ENCODE measurements around the gene PUS1.
"Not testable (repeated sequence)": the region's sequence is repeated elsewhere in the genome, so short reads cannot be mapped to it uniquely, and the experiment has no call there.

Gene PUS1

GRCh38 chr12:131928711-131929580 lies at the start of gene PUS1:
Gene PUS1, plus strand, starts transcription at chr12:131929276. Its CDS starts 447 bp downstream, at chr12:131929723.
- DNase-seq (ENCODE audit: low spot score), result peak; percentile 95

GRCh38 chr12:131882804-131883520 lies 46.1 kb upstream of the PUS1 start:
- no peak for DNase-seq (ENCODE audit: low spot score)

- DNase-seq (ENCODE audit: low spot score), result no peak
These were observed 45.6 kb upstream of the PUS1 start for GRCh38 chr12:131883521-131883900.

GRCh38 chr12:131885076-131885475 lies 44.0 kb upstream of the PUS1 start:
- DNase-seq (ENCODE audit: low spot score), result not testable (repeated sequence)

- DNase-seq (ENCODE audit: low spot score), result no peak
These were observed 43.5 kb upstream of the PUS1 start for GRCh38 chr12:131885543-131886057.

GRCh38 chr12:131891722-131892121 lies 37.4 kb upstream of the PUS1 start:
- DNase-seq (ENCODE audit: low spot score), result not testable (repeated sequence)

- no peak for DNase-seq (ENCODE audit: low spot score)
These were observed 36.1 kb upstream of the PUS1 start for GRCh38 chr12:131892711-131893604.

GRCh38 chr12:131893605-131894312 lies 35.3 kb upstream of the PUS1 start:
- DNase-seq (ENCODE audit: low spot score), result no peak

- peak; percentile 91 for DNase-seq (ENCODE audit: low spot score)
These were observed 34.7 kb upstream of the PUS1 start, which contains the start of gene ULK1 for GRCh38 chr12:131894313-131894860. Gene ULK1, plus strand, starts transcription at chr12:131894622. Its CDS starts 380 bp downstream, at chr12:131895002.

- no peak for DNase-seq (ENCODE audit: low spot score)
These were observed 34.0 kb upstream of the PUS1 start for GRCh38 chr12:131894981-131895639.

GRCh38 chr12:131895640-131896079 lies 33.4 kb upstream of the PUS1 start:
- DNase-seq (ENCODE audit: low spot score), result no peak

- DNase-seq (ENCODE audit: low spot score), result peak; percentile 64
These were observed 32.8 kb upstream of the PUS1 start for GRCh38 chr12:131896080-131896810.

GRCh38 chr12:131896811-131897270 lies 32.2 kb upstream of the PUS1 start:
- DNase-seq (ENCODE audit: low spot score), result no peak

- no peak for DNase-seq (ENCODE audit: low spot score)
These were observed 31.8 kb upstream of the PUS1 start for GRCh38 chr12:131897276-131897675.

GRCh38 chr12:131897875-131898274 lies 31.2 kb upstream of the PUS1 start:
- no peak for DNase-seq (ENCODE audit: low spot score)

GRCh38 chr12:131900397-131900796 lies 28.7 kb upstream of the PUS1 start:
- DNase-seq (ENCODE audit: low spot score), result no peak

GRCh38 chr12:131901431-131902331 lies 27.4 kb upstream of the PUS1 start:
- DNase-seq (ENCODE audit: low spot score), result no peak

All from activated CD4-positive, alpha-beta T cell treated with anti-CD3 and anti-CD28 coated beads, Interleukin-2, Interleukin-4, amounts not matched to agents 100 ng/mL and 50 ng/mL, durations not matched to agents 16 hours and 8 hours (primary cell).